GM19351 (cell line): ENCODE data around the gene ZNF799.
"Not testable (repeated sequence)": the region's sequence is repeated elsewhere in the genome, so short reads cannot be mapped to it uniquely, and the experiment has no call there.

Experiments
- ATAC-seq: cut with Tn5 transposase; IDR thresholded peaks from one replicate; pipeline ENCODE4 v1.9.1; 2021; ENCODE audit warnings: mild to moderate bottlenecking, moderate library complexity; ENCODE audit not compliant: unreplicated experiment

ZNF799 gene

GRCh38 chr19:12364391-12365235 lies 36.5 kb downstream of the ZNF799 start:
- no peak for ATAC-seq

- not testable (repeated sequence) for ATAC-seq
These were observed 38.8 kb downstream of the ZNF799 start for GRCh38 chr19:12362236-12362635.

- no peak for ATAC-seq
These were observed 47.7 kb downstream of the ZNF799 start for GRCh38 chr19:12353375-12353774.

GRCh38 chr19:12350890-12351197 lies 50.2 kb downstream of the ZNF799 start:
- no peak for ATAC-seq

GRCh38 chr19:12350185-12350889 lies 50.7 kb downstream of the ZNF799 start:
- ATAC-seq: no peak

GRCh38 chr19:12346896-12347295 lies 54.2 kb downstream of the ZNF799 start:
- no peak for ATAC-seq

GRCh38 chr19:12345197-12345596 lies 55.9 kb downstream of the ZNF799 start:
- no peak for ATAC-seq
